OCI-LY1 (cell line): Measurements from ENCODE around the gene UROS.

Experiments
- H2AFZ ChIP-seq: fragments of 200-600 bp; sonication (generic), shearing (Covaris generic); 2 replicates; pipeline ENCODE4 v1.6.0; 2014; ENCODE audit warnings: antibody characterized with exemption, mild to moderate bottlenecking, low read length
- H3F3A ChIP-seq: fragments of 200-600 bp; sonication (generic), shearing (Covaris generic); 2 replicates; pipeline ENCODE4 v1.6.0; 2014; ENCODE audit warnings: mild to moderate bottlenecking, antibody characterized with exemption, low read length, moderate library complexity; ENCODE audit not compliant: insufficient read depth
- H3K27ac ChIP-seq: fragments of 200-600 bp; sonication (generic); 2 replicates; pipeline ENCODE4 v1.5.1; 2014; ENCODE audit warnings: low read length, mixed run types, mild to moderate bottlenecking, low read depth; ENCODE audit not compliant: poor library complexity, severe bottlenecking
- H3K27me3 ChIP-seq: fragments of 200-600 bp; sonication (generic); 2 replicates; pipeline ENCODE4 v1.6.0; 2014; ENCODE audit warnings: antibody characterized with exemption, mild to moderate bottlenecking, low read length, moderate library complexity; ENCODE audit not compliant: insufficient read depth
- H3K36me3 ChIP-seq: fragments of 200-600 bp; sonication (generic); 2 replicates; pipeline ENCODE4 v1.6.1; 2014; ENCODE audit warnings: mild to moderate bottlenecking, antibody characterized with exemption, low read length, moderate library complexity, mixed read lengths; ENCODE audit not compliant: insufficient read depth
- H3K4me1 ChIP-seq: fragments of 200-600 bp; sonication (generic); 2 replicates; pipeline ENCODE4 v1.5.1; 2014; ENCODE audit warnings: mild to moderate bottlenecking, low read length, moderate library complexity; ENCODE audit not compliant: insufficient read depth, severe bottlenecking
- H3K4me2 ChIP-seq: fragments of 200-600 bp; sonication (generic), shearing (Covaris generic); 2 replicates; pipeline ENCODE4 v1.6.1; 2014; ENCODE audit warnings: low read length
- H3K4me3 ChIP-seq: fragments of 200-600 bp; sonication (generic); 2 replicates; pipeline ENCODE4 v1.5.1; 2014; ENCODE audit warnings: low read length, low read depth, mild to moderate bottlenecking, mixed read lengths; ENCODE audit not compliant: poor library complexity, severe bottlenecking
- H3K79me2 ChIP-seq: fragments of 200-600 bp; shearing (Covaris generic); 2 replicates; pipeline ENCODE4 v1.6.1; 2016; ENCODE audit warnings: mixed run types, low read length, mixed read lengths; ENCODE audit not compliant: insufficient read depth
- H3K9ac ChIP-seq: fragments of 200-600 bp; sonication (generic), shearing (Covaris generic); 2 replicates; pipeline ENCODE4 v1.6.1; 2014; ENCODE audit warnings: mild to moderate bottlenecking, low read length, mixed read lengths
- H3K9me2 ChIP-seq: fragments of 200-600 bp; sonication (generic), shearing (Covaris generic); 2 replicates; pipeline ENCODE4 v1.6.1; 2014; ENCODE audit warnings: low read depth, mild to moderate bottlenecking, low read length, mixed read lengths
- H3K9me3 ChIP-seq: fragments of 200-600 bp; shearing (Covaris generic); 2 replicates; pipeline ENCODE4 v1.6.1; 2014; ENCODE audit warnings: low read length, mixed read lengths
- H4K20me1 ChIP-seq: fragments of 200-600 bp; sonication (generic), shearing (Covaris generic); 2 replicates; pipeline ENCODE4 v1.6.0; 2016; ENCODE audit warnings: mild to moderate bottlenecking, low read length; ENCODE audit not compliant: insufficient read depth
- CTCF ChIP-seq: fragments of 200-600 bp; sonication (generic), shearing (Covaris generic); IDR thresholded peaks from 2 replicates; pipeline ENCODE4 v1.5.1; 2017; ENCODE audit warnings: mild to moderate bottlenecking, antibody characterized with exemption, low read length, moderate library complexity, mixed read lengths
- EZH2 ChIP-seq: fragments of 200-600 bp; sonication (generic), shearing (Covaris generic); IDR thresholded peaks from 2 replicates; pipeline ENCODE4 v1.8.0; 2017; ENCODE audit warnings: borderline replicate concordance, mixed run types, mild to moderate bottlenecking, antibody characterized with exemption, low read length, moderate library complexity, mixed read lengths

UROS gene

GRCh38 chr10:125836746-125837145 lies 13.7 kb upstream of the UROS start:
- Histone ChIP-seq H3K4me1 (no peaks in the 10 kb centered on the region), H3F3A (no peaks in the 10 kb centered on the region), H4K20me1 (no peaks in the 10 kb centered on the region), H3K27ac (no peak overlapping the region), H3K4me2 (no peak overlapping the region), H3K79me2 (no peaks in the 10 kb centered on the region), H3K27me3 (no peaks in the 10 kb centered on the region), H3K36me3 (peaks cover 66% of the 10 kb centered on the region), H3K9me2 (no peaks in the 10 kb centered on the region), H3K9me3 (no peaks in the 10 kb centered on the region), H3K9ac (no peak overlapping the region), H2AFZ (no peak overlapping the region), H3K4me3 (no peak overlapping the region)
- no peak for TF ChIP-seq CTCF
- TF ChIP-seq EZH2, result no peak

GRCh38 chr10:125828311-125828710 lies 5.3 kb upstream of the UROS start:
- H4K20me1 ChIP-seq, result no peaks in the 10 kb centered on the region
- H3K36me3 ChIP-seq, result peaks cover 85% of the 10 kb centered on the region
- no peaks in the 10 kb centered on the region for H3K9me2 ChIP-seq
- H3K4me2 ChIP-seq, result no peak overlapping the region
- no peak for TF ChIP-seq CTCF
- TF ChIP-seq EZH2, result no peak
- H3K9ac ChIP-seq, result no peak overlapping the region
- no peaks in the 10 kb centered on the region for H3F3A ChIP-seq
- H3K79me2 ChIP-seq, result peaks cover 31% of the 10 kb centered on the region
- H3K27me3 ChIP-seq, result no peaks in the 10 kb centered on the region
- H3K4me1 ChIP-seq, result peaks cover 21% of the 10 kb centered on the region
- no peak overlapping the region for H3K27ac ChIP-seq
- no peaks in the 10 kb centered on the region for H3K9me3 ChIP-seq
- H2AFZ ChIP-seq, result no peak overlapping the region
- H3K4me3 ChIP-seq, result no peak overlapping the region

DNA sequence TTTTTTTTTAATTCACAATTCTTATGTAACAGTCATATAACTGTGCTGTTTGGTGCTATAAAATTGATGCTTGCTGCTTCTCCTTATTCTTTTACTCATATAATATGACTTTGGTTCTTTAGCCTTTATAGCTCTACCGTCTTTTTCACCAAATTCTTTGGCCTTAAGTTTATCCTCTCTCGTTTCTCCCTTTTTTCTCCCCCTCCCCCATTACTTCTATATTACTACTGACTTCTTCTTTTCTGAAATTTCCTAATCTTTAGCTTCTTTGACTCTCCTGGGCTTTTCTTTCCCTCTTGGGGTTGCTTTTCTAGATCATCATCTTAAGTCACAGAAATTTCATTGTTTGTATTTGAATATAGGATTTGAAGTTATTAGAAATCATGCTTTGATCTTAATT lies 4.1 kb upstream of the UROS start:
- TF ChIP-seq EZH2 (no peak), CTCF (no peak)
- Histone ChIP-seq H3K79me2 (peaks cover 31% of the 10 kb centered on the region), H3K9ac (no peak overlapping the region), H3K4me1 (peaks cover 26% of the 10 kb centered on the region), H2AFZ (no peak overlapping the region), H3K36me3 (peaks cover 73% of the 10 kb centered on the region), H3K27ac (no peak overlapping the region), H3K9me3 (no peaks in the 10 kb centered on the region), H3F3A (no peaks in the 10 kb centered on the region), H3K27me3 (no peaks in the 10 kb centered on the region), H3K4me2 (no peak overlapping the region), H3K9me2 (no peaks in the 10 kb centered on the region), H3K4me3 (no peak overlapping the region), H4K20me1 (no peaks in the 10 kb centered on the region)
